ENCODE data around the gene RHOF.

GRCh38 chr12:121810833-121811433, 17.4 kb upstream of the RHOF start:
- TF ChIP-seq, protein P1, sequence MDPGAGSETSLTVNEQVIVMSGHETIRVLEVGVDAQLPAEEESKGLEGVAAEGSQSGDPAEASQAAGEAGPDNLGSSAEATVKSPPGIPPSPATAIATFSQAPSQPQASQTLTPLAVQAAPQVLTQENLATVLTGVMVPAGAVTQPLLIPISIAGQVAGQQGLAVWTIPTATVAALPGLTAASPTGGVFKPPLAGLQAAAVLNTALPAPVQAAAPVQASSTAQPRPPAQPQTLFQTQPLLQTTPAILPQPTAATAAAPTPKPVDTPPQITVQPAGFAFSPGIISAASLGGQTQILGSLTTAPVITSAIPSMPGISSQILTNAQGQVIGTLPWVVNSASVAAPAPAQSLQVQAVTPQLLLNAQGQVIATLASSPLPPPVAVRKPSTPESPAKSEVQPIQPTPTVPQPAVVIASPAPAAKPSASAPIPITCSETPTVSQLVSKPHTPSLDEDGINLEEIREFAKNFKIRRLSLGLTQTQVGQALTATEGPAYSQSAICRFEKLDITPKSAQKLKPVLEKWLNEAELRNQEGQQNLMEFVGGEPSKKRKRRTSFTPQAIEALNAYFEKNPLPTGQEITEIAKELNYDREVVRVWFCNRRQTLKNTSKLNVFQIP (CRISPR knock-in tag; IDR thresholded peaks at IDR 0.05; ENCODE audit: borderline replicate concordance, low read depth) = no peak
- no peak for TF ChIP-seq TSHZ2 (CRISPR knock-in tag; IDR thresholded peaks at IDR 0.05)
- no peak for TF ChIP-seq SNAI2 (CRISPR knock-in tag; IDR thresholded peaks at IDR 0.05)
- no peak for TF ChIP-seq PATZ1 (CRISPR knock-in tag; IDR thresholded peaks at IDR 0.05; ENCODE audit: borderline replicate concordance)
- TF ChIP-seq, protein P2, sequence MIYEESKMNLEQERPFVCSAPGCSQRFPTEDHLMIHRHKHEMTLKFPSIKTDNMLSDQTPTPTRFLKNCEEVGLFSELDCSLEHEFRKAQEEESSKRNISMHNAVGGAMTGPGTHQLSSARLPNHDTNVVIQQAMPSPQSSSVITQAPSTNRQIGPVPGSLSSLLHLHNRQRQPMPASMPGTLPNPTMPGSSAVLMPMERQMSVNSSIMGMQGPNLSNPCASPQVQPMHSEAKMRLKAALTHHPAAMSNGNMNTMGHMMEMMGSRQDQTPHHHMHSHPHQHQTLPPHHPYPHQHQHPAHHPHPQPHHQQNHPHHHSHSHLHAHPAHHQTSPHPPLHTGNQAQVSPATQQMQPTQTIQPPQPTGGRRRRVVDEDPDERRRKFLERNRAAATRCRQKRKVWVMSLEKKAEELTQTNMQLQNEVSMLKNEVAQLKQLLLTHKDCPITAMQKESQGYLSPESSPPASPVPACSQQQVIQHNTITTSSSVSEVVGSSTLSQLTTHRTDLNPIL (CRISPR knock-in tag; IDR thresholded peaks at IDR 0.05; ENCODE audit: low read depth) = no peak
- TF ChIP-seq GLIS3 (CRISPR knock-in tag; IDR thresholded peaks at IDR 0.05) = no peak
- TF ChIP-seq OSR1 (CRISPR knock-in tag; IDR thresholded peaks at IDR 0.05) = no peak
- TF ChIP-seq RARB (CRISPR knock-in tag; IDR thresholded peaks at IDR 0.05) = no peak

Data from SK-N-SH treated with all-trans-retinoic acid at 6 μM for 48 hours (cell line).